ENCODE data around the gene CBFA2T3.

CBFA2T3 gene

GRCh38 chr16:88888057-88888456 lies 89.0 kb downstream of the CBFA2T3 start:
- no peak for TF ChIP-seq POLR2AphosphoS5 (IDR thresholded peaks at IDR 0.05; ENCODE audit: low read depth)
- TF ChIP-seq, protein P1, sequence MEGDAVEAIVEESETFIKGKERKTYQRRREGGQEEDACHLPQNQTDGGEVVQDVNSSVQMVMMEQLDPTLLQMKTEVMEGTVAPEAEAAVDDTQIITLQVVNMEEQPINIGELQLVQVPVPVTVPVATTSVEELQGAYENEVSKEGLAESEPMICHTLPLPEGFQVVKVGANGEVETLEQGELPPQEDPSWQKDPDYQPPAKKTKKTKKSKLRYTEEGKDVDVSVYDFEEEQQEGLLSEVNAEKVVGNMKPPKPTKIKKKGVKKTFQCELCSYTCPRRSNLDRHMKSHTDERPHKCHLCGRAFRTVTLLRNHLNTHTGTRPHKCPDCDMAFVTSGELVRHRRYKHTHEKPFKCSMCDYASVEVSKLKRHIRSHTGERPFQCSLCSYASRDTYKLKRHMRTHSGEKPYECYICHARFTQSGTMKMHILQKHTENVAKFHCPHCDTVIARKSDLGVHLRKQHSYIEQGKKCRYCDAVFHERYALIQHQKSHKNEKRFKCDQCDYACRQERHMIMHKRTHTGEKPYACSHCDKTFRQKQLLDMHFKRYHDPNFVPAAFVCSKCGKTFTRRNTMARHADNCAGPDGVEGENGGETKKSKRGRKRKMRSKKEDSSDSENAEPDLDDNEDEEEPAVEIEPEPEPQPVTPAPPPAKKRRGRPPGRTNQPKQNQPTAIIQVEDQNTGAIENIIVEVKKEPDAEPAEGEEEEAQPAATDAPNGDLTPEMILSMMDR (IDR thresholded peaks at IDR 0.05; ENCODE audit: insufficient read depth, low read length), result no peak
- no peak for TF ChIP-seq GABPA (IDR thresholded peaks at IDR 0.05; ENCODE audit: low read depth)
- no peak for TF ChIP-seq SPI1 (IDR thresholded peaks at IDR 0.05; ENCODE audit: borderline replicate concordance, low read depth)
- TF ChIP-seq REST (IDR thresholded peaks at IDR 0.05; ENCODE audit: insufficient replicate concordance, low read depth), result no peak
- no peak overlapping the region for H3K27ac ChIP-seq (replicated peaks)

GRCh38 chr16:88886845-88887521 lies 90.0 kb downstream of the CBFA2T3 start:
- DNase-seq (ENCODE audit: low read depth in 1 of 2, low spot score in 1 of 2), result no peak
- TF ChIP-seq POLR2AphosphoS5 (IDR thresholded peaks at IDR 0.05; ENCODE audit: low read depth) (no peak), SPI1 (IDR thresholded peaks at IDR 0.05; ENCODE audit: borderline replicate concordance, low read depth) (no peak)
- TF ChIP-seq, protein P1 (IDR thresholded peaks at IDR 0.05; ENCODE audit: insufficient read depth, low read length), result no peak
- H3K27me3 ChIP-seq (ENCODE audit: insufficient read depth, poor library complexity, severe bottlenecking), result no peaks in the 10 kb centered on the region
- no peak overlapping the region for H3K27ac ChIP-seq (replicated peaks)
- no peak overlapping the region for H3K4me3 ChIP-seq (replicated peaks; ENCODE audit: insufficient read depth, low read length)

More at GRCh38 chr16:88888057-88888456, 89.0 kb downstream of the CBFA2T3 start:
- DNase-seq (ENCODE audit: low read depth in 1 of 2, low spot score in 1 of 2), result no peak
- Histone ChIP-seq H3K4me3 (replicated peaks; ENCODE audit: insufficient read depth, low read length) (no peak overlapping the region), H3K27me3 (ENCODE audit: insufficient read depth, poor library complexity, severe bottlenecking) (no peaks in the 10 kb centered on the region)

DNA sequence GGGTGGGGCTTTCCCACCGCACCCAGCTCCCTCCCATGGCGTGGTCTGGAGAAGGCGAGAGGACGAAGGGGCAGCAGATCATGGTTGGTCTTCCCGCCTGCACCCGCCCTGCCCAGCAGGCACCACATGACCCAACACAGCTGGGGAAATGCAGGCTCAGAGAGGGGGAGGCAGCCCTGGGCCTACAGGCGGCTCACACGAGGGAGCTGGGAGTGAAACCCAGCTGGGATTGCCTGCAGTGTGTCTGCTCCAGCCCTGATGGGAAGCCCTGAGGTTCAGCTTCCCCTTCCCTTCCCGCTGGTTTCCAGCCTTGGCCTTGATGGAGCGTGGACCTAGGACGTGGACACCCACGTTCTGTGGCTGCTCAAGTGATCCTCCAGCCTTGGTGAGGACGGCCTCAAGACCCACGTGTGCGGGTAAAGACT lies 90.6 kb downstream of the CBFA2T3 start:
- TF ChIP-seq SPI1 (IDR thresholded peaks at IDR 0.05; ENCODE audit: borderline replicate concordance, low read depth) (no peak), REST (IDR thresholded peaks at IDR 0.05; ENCODE audit: insufficient replicate concordance, low read depth) (no peak), POLR2AphosphoS5 (IDR thresholded peaks at IDR 0.05; ENCODE audit: low read depth) (no peak), GABPA (IDR thresholded peaks at IDR 0.05; ENCODE audit: low read depth) (no peak)
- TF ChIP-seq, protein P1 (IDR thresholded peaks at IDR 0.05; ENCODE audit: insufficient read depth, low read length), result no peak
- DNase-seq (ENCODE audit: low read depth in 1 of 2, low spot score in 1 of 2), result no peak
- Histone ChIP-seq H3K27me3 (ENCODE audit: insufficient read depth, poor library complexity, severe bottlenecking) (no peaks in the 10 kb centered on the region), H3K27ac (replicated peaks) (no peak overlapping the region), H3K4me3 (replicated peaks; ENCODE audit: insufficient read depth, low read length) (no peak overlapping the region)

Data from HL-60 (cell line).